HepG2 (cell line): Measurements from ENCODE around the gene CAPN9.

Experiments used
- ARNT ChIP-seq: fragments of 450-650 bp; IDR thresholded peaks from 2 replicates; pipeline ENCODE4 v1.6.1; 2017
- MYNN ChIP-seq: sonication (generic); formaldehyde crosslinking; IDR thresholded peaks from 2 replicates; pipeline ENCODE4 v1.4.0; 2020; ENCODE audit warnings: mild to moderate bottlenecking, low read depth, missing genetic modification reagents
- RCOR2 ChIP-seq: IDR thresholded peaks from 2 replicates; pipeline ENCODE4 v1.6.1; 2016; ENCODE audit warnings: missing biosample characterization, missing genetic modification reagents
- ZNF33B ChIP-seq: sonication (generic); formaldehyde crosslinking; IDR thresholded peaks from 2 replicates; pipeline ENCODE4 v1.5.1; 2020; ENCODE audit warnings: mild to moderate bottlenecking, missing genetic modification reagents
- TF ChIP-seq, protein P1 (sequence below): IDR thresholded peaks from 2 replicates; pipeline ENCODE4 v1.6.1; 2012; ENCODE audit warnings: inconsistent platforms
- TF ChIP-seq, protein P2 (sequence below): sonication (generic); formaldehyde crosslinking; IDR thresholded peaks from 2 replicates; pipeline ENCODE4 v1.4.0; 2020; ENCODE audit warnings: missing genetic modification reagents, mild to moderate bottlenecking, borderline replicate concordance
- TF ChIP-seq, protein P3 (sequence below): IDR thresholded peaks from 2 replicates; pipeline ENCODE4 v1.6.1; 2016; ENCODE audit warnings: low read depth

DNA sequence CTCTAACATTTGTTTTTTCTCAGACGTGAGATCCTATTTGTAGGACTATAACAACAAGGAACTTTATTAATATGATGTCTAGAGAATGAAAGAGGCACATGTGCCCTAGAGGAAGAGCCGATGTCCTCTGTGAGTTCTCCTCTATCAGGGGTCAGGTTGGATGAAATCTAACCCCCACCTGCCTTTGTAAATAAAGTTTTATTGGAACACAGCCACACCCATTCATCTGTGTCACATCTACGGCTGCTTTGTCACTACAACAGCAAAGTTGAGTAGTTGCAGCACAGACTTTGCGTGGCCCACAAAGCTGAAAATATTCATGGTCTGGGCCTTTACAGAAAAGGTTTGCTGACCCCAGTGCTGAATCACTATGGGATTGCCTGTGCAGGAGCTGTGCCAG, 571 bp upstream of the CAPN9 start:
- TF ChIP-seq, protein P1, sequence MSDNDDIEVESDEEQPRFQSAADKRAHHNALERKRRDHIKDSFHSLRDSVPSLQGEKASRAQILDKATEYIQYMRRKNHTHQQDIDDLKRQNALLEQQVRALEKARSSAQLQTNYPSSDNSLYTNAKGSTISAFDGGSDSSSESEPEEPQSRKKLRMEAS: no peak
- no peak for TF ChIP-seq ARNT
- no peak for TF ChIP-seq RCOR2 (CRISPR knock-in tag)
- TF ChIP-seq MYNN (CRISPR knock-in tag): no peak
- no peak for TF ChIP-seq ZNF33B (CRISPR knock-in tag)
- TF ChIP-seq, protein P2, sequence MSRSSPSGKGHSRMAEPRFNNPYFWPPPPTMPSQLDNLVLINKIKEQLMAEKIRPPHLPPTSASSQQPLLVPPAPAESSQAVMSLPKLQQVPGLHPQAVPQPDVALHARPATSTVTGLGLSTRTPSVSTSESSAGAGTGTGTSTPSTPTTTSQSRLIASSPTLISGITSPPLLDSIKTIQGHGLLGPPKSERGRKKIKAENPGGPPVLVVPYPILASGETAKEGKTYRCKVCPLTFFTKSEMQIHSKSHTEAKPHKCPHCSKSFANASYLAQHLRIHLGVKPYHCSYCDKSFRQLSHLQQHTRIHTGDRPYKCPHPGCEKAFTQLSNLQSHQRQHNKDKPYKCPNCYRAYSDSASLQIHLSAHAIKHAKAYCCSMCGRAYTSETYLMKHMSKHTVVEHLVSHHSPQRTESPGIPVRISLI: no peak
- TF ChIP-seq, protein P3, sequence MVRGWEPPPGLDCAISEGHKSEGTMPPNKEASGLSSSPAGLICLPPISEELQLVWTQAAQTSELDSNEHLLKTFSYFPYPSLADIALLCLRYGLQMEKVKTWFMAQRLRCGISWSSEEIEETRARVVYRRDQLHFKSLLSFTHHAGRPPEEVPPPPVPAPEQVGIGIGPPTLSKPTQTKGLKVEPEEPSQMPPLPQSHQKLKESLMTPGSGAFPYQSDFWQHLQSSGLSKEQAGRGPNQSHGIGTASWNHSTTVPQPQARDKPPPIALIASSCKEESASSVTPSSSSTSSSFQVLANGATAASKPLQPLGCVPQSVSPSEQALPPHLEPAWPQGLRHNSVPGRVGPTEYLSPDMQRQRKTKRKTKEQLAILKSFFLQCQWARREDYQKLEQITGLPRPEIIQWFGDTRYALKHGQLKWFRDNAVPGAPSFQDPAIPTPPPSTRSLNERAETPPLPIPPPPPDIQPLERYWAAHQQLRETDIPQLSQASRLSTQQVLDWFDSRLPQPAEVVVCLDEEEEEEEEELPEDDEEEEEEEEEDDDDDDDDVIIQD: no peak
